ENCODE measurements around the gene HNRNPA1L2.
A peak's percentile ranks its signal among the peaks of the same experiment; 100 is the strongest.
"Not testable (repeated sequence)": the region's sequence is repeated elsewhere in the genome, so short reads cannot be mapped to it uniquely, and the experiment has no call there.

The HNRNPA1L2 gene

DNA sequence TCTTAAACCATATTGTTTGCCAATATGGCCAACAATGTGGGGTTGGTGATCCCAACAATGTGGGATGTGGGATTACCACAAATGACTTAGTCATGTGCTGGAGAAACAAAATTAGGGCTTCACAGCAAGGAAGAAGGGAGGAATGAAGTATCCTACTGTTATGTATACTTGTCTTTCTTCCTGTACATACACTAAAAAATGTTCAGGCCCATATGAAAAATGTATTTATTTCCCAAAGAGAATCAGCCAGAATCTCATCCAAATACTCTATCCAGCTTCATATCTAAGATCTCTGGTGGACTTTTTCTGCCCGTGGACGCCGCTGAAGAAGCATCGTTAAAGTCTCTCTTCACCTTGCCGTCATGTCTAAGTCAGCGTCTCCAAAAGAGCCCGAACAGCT is at the start of gene HNRNPA1L2:
Gene HNRNPA1L2, plus strand, starts transcription at position 301 of the 400 bp plus-strand sequence. Its CDS starts 62 bp downstream, at position 363.
- H3K4me3 ChIP-seq (ENCODE audit: low read depth, low read length) = no peak within 1 kb of the TSS
- TF ChIP-seq, protein P1, sequence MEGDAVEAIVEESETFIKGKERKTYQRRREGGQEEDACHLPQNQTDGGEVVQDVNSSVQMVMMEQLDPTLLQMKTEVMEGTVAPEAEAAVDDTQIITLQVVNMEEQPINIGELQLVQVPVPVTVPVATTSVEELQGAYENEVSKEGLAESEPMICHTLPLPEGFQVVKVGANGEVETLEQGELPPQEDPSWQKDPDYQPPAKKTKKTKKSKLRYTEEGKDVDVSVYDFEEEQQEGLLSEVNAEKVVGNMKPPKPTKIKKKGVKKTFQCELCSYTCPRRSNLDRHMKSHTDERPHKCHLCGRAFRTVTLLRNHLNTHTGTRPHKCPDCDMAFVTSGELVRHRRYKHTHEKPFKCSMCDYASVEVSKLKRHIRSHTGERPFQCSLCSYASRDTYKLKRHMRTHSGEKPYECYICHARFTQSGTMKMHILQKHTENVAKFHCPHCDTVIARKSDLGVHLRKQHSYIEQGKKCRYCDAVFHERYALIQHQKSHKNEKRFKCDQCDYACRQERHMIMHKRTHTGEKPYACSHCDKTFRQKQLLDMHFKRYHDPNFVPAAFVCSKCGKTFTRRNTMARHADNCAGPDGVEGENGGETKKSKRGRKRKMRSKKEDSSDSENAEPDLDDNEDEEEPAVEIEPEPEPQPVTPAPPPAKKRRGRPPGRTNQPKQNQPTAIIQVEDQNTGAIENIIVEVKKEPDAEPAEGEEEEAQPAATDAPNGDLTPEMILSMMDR (IDR thresholded peaks at IDR 0.05; ENCODE audit: low read depth, low read length, missing control alignments) = no peak
- no peak for DNase-seq (ENCODE audit: low read depth)

DNA sequence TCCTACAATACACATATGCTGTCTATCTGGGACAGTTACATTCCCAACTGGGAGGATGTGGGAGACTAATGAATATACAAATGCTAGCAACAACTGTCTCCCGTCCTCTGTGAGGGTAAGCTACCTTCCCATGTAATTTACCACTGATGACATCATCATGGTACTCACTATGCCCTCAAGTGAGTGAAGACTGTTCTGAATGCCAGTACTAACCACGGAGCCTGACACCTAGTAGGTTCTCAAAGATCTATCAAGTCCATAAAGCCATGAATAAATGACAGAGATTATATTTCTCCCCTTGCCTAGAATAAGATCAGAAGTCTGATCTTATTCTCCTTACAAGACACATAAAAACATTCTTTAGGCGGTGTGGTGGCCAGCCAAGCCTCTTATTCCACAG is 49.1 kb upstream of the HNRNPA1L2 start:
- DNase-seq (ENCODE audit: low read depth); H3K4me3 ChIP-seq (ENCODE audit: low read depth, low read length): not testable (repeated sequence)

DNA sequence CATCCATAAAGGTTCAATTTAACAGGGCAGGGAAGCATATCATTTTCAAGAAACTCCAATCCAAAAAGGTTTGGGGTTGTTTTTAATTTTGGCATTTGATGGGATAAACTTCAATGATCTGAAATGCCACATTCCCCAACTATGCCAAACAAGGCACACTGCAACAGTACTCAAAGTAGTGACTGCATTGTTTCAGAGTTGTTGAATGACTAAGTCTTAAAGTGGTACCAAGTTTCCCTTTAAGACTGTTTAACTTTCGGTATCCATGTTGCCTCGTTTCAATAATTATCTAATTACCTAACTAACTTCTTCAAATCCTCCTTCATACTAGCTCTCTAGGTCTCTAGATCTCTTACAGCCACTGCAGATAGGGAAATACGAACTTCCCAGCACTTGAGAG is 48.4 kb upstream of the HNRNPA1L2 start:
- not testable (repeated sequence) for DNase-seq (ENCODE audit: low read depth); H3K4me3 ChIP-seq (ENCODE audit: low read depth, low read length)

DNA sequence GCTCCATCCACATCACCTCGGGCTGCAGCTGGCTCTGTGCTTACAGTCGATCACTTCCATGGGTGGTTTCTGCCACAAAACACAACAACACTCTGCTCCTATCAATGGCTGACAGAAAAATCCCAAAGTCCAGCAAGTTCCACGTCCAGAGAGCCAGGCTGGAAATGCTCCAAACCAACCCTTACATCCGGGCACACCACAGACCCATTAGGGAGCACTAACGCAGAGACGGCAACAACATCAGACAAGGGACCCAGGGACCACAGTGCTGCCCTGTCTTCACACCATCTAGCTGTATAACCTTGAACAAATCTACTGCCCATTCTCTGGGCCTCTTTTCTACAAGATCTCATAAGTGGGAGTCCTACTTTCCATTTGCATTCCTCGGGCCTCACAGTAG is 47.9 kb upstream of the HNRNPA1L2 start:
- H3K4me3 ChIP-seq (ENCODE audit: low read depth, low read length); DNase-seq (ENCODE audit: low read depth): not testable (repeated sequence)

DNA sequence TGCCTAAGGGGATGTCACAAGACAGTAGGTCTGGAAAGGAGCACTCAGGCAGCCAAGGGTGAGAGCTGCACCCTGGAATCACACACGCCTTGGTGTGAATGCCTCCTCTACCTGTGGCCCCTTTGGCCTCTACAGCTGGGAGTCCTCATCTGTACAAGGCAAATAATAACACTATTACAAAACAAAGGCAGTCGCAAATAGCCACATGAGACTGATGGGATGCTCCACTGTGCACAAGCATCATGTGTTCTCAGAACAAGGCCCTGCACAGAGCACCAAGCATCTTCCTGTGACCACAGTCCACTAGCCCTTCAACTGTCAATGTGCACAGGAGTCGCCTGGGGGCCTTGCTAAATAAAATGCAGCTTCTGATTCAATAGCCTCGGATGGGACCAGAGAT is 44.6 kb upstream of the HNRNPA1L2 start:
- TF ChIP-seq, protein P1 (IDR thresholded peaks at IDR 0.05; ENCODE audit: low read depth, low read length, missing control alignments) = no peak
- DNase-seq (ENCODE audit: low read depth) = no peak
- H3K4me3 ChIP-seq (ENCODE audit: low read depth, low read length) = no peak overlapping the region

DNA sequence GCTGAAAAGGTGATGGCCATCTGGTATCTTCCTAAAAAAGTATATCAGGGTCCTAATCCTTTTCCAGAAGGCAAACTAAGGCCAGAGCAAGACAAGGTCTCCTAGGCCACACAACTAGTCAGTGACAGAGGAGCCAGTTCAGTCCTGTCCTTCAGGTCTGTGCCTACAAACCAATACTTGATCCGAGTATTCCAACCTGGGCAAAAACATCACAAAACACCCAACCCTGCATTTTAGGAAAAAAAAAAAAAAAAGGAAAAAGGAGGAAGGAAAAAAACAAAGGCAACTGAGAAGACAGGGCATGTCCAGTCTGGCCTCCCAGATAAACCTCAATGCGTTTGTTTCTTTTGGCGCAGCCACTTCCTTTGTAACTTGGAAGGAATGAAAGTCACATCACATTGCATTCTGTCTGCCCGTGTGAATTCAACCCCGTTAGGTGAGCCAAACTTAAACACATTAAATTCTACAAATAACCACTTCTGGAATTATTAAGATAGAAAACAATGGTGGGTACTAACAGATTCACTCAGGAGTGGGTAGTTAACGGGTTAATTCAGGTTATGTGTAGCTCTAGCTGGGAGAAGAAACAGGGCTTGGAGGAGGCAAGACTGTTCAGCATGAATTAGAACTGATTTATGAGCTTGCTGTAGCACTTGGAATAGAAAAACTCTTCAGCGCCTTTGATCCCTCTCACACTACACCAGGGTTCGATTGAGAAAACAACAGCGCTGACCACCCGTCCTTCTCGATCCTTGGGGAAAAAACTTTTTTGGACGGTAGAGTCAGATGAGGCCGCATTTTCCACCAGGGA is 43.0 kb upstream of the HNRNPA1L2 start:
- no peak for DNase-seq (ENCODE audit: low read depth)
- no peak overlapping the region for H3K4me3 ChIP-seq (ENCODE audit: low read depth, low read length)
- TF ChIP-seq, protein P1 (IDR thresholded peaks at IDR 0.05; ENCODE audit: low read depth, low read length, missing control alignments) = no peak

DNA sequence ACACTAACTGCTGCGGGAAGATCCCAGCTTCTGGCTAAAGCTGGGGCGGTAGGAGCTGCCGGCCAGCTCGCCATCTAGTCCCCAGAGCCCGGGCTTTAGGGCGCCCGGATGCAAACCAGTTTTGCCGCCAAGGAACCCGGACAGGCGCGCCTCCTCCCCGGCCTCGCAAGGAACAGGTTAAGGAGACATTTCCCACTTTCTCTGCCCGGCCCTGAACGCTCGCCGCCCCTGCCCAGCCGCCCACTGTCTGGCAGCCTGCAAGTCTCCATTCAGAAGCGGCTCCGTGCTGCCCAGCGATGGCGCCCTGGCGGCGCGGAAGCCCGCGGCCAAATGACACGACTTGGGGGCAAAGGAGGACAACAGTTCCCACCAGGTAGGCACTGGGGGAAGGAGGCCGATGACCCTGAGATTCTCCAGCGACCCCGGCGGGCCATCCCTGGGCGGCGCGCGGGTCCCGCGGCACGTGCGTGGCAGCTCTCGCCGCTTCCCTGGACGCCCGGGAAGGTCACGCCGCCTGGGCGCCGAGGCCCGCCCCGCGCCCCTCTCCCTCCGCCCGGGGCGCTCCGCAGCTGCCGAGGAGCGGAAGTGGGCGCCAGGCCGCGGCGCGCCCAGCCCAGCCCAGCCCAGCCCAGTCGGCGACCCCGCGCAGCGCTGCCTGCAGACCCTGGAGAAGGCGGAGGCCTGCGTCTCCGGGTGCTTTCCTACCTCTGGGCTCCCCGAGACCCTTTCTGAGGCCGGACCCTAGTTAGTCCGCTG is 42.2 kb upstream of the HNRNPA1L2 start:
- DNase-seq (ENCODE audit: low read depth) = no peak
- H3K4me3 ChIP-seq (ENCODE audit: low read depth, low read length) = peak overlapping the region; percentile 9; the same call in 1 of the 2 replicates
- TF ChIP-seq, protein P1 (IDR thresholded peaks at IDR 0.05; ENCODE audit: low read depth, low read length, missing control alignments) = no peak

DNA sequence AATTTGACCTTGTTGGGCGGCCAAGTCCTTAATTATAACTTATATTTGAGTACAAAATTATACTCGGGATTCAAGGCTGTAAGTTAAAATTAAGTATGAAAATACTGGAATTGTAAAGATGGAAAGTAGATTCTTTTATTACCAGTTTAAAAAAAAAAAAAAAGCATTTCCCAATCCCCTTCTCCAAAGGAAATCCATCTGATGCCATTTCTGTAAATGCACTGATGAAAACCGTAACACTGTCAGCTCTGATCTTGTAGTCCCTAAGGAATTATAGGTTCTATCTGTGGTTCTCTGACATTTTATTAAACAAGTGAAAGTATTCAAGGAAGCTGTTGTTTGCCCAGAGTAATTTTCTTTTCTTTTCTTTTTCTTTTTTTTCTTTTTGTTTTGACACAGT is 41.6 kb upstream of the HNRNPA1L2 start:
- no peak for DNase-seq (ENCODE audit: low read depth)
- no peak overlapping the region for H3K4me3 ChIP-seq (ENCODE audit: low read depth, low read length)
- TF ChIP-seq, protein P1 (IDR thresholded peaks at IDR 0.05; ENCODE audit: low read depth, low read length, missing control alignments) = no peak

DNA sequence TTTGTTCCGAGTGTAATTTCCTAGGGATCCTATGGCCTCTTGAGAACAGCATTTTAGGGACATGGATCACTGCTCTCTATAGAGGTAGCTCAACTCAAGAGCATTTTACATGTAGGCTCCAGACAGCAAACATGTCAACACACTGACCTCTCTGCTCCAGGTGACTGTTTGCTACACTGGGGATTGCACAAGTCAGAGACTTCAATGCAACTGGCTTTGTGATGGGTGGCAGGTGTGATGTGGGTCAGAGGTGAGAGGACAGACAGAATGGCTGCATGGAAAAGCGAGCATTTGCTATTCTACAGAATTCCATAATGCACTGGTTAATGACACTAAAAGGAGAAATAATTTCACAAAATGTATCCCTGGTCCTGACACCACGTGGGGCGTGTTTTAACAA is 38.9 kb upstream of the HNRNPA1L2 start:
- not testable (repeated sequence) for H3K4me3 ChIP-seq (ENCODE audit: low read depth, low read length); DNase-seq (ENCODE audit: low read depth)

DNA sequence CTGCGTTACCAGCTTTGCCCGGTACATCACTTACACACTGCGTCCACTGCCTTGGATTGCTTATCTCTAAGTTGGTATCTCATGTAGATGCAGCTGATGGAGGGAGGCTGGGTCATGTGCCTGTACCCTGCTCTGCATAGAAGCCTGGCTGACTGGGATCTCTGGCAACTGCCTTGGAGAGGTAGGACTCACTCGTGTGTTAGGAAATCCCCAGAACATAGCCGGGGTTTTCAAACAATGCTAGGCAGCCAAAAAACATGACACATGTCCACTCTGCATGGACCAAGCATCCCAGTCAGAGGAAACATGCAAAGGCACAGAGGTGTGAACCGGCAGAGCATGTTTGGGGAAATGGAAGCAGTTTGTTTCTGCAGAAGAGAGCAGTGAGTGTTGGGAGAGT is 36.1 kb upstream of the HNRNPA1L2 start:
- not testable (repeated sequence) for H3K4me3 ChIP-seq (ENCODE audit: low read depth, low read length); DNase-seq (ENCODE audit: low read depth)

DNA sequence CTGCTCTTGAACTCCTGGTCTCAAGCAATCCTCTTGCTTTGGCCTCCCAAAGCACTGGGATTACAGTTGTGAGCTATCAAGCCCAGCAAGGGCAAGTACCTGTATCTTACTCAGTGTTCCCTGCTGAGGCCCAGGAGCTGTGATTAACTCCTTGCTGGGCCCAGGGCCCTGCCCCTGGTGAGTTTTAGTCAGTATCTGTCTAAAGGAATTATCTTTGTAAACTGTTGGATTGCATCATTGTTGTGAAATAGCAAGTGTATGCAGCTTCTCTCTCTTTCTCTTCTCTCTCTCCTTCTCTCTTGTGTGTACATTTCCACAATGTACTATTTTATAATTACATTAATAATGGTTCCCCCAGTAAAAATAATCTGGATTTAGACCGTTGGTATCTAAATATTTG is 35.4 kb upstream of the HNRNPA1L2 start:
- not testable (repeated sequence) for DNase-seq (ENCODE audit: low read depth); H3K4me3 ChIP-seq (ENCODE audit: low read depth, low read length)

DNA sequence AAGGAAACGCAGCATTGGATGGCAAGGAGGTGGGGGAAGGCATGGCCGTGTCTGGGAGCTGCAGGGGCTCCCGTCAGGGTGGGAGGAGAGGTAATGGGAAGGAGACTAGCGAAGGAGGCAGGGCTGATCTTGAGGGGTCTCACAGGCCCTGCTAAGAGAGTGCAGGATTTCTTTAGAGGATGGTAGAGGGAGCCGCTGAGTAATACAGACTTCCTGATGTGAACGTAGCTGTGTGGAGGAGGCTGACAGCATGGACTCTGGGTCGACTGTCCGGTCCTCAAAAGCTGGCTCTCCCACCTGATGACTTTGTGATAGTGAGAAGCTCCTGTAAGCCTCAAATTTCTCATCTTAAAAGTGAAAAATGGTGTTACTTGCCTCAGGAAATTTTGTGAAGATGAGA is 34.0 kb upstream of the HNRNPA1L2 start:
- DNase-seq (ENCODE audit: low read depth); H3K4me3 ChIP-seq (ENCODE audit: low read depth, low read length): not testable (repeated sequence)
